ENCODE results near the gene MARCHF10.

DNA sequence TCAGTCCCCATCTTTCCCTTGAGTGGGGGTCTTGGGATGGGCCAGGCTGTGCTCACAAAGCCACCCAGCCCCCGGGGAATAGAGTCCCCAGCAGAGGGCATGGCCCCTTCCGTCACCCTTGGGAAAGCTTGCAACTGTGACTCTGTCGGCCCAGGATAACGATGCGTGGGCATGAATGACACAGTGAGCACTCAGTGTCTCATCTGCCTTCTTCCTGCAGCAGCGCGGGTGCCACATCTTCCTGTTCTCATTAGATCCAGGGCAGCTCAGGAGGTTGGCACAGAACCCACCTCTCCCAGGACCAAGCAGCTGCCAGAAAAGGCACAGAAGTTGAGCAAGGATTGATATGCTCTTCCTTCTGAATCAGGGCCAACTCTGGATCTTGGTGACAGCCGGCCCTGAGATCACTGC lies 95.9 kb downstream of the MARCHF10 start:
- TF ChIP-seq, protein P1, sequence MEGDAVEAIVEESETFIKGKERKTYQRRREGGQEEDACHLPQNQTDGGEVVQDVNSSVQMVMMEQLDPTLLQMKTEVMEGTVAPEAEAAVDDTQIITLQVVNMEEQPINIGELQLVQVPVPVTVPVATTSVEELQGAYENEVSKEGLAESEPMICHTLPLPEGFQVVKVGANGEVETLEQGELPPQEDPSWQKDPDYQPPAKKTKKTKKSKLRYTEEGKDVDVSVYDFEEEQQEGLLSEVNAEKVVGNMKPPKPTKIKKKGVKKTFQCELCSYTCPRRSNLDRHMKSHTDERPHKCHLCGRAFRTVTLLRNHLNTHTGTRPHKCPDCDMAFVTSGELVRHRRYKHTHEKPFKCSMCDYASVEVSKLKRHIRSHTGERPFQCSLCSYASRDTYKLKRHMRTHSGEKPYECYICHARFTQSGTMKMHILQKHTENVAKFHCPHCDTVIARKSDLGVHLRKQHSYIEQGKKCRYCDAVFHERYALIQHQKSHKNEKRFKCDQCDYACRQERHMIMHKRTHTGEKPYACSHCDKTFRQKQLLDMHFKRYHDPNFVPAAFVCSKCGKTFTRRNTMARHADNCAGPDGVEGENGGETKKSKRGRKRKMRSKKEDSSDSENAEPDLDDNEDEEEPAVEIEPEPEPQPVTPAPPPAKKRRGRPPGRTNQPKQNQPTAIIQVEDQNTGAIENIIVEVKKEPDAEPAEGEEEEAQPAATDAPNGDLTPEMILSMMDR (IDR thresholded peaks at IDR 0.05), result no peak
- no peak for TF ChIP-seq POLR2A (IDR thresholded peaks at IDR 0.05)
